Liver (tissue), 9 donors: ENCODE data around the gene USP44. TPM values are rescaled to one million over a fixed set of nuclear protein-coding genes. Genes with fewer than 3 reads are reported as not detected.

ENCODE experiments used
- DNase-seq: peaks from one replicate; pipeline ENCODE4 v3.0.0-alpha.2; 2017; ENCODE audit warnings: low spot score
- H3K27ac ChIP-seq, 2 donors: one replicate each; pipeline ENCODE4 v1.7.0; 2013; ENCODE audit warnings: inconsistent platforms in 2 of 2, low read length in 2 of 2, control low read depth in 1 of 2, low read depth in 1 of 2, mild to moderate bottlenecking in 1 of 2
- H3K27me3 ChIP-seq, 4 donors: one replicate each; pipeline versions ENCODE4 v1.6.1 to v1.7.0; 2013; ENCODE audit warnings: low read length in 3 of 4, inconsistent platforms in 1 of 4, mild to moderate bottlenecking in 1 of 4, moderate library complexity in 1 of 4; ENCODE audit not compliant: control insufficient read depth in 4 of 4, insufficient read depth in 4 of 4
- H3K36me3 ChIP-seq, 4 donors: one replicate each; pipeline versions ENCODE4 v1.6.1 to v1.7.0; 2013; ENCODE audit warnings: low read length in 3 of 4, mild to moderate bottlenecking in 3 of 4, low read depth in 1 of 4, moderate library complexity in 1 of 4; ENCODE audit not compliant: control insufficient read depth in 4 of 4, insufficient read depth in 3 of 4
- H3K4me1 ChIP-seq, 4 donors: one replicate each; pipeline versions ENCODE4 v1.6.1 to v1.7.0; 2013; ENCODE audit warnings: low read length in 3 of 4, mild to moderate bottlenecking in 3 of 4, moderate library complexity in 1 of 4; ENCODE audit not compliant: control insufficient read depth in 4 of 4, insufficient read depth in 4 of 4
- H3K4me3 ChIP-seq, 3 donors: one replicate each; pipeline versions ENCODE4 v1.6.1 to v1.7.0; 2013; ENCODE audit warnings: low read length in 3 of 3, control low read depth in 1 of 3, low read depth in 1 of 3, mild to moderate bottlenecking in 1 of 3
- H3K9ac ChIP-seq, 2 donors: one replicate each; pipeline ENCODE4 v1.7.0; 2013; ENCODE audit warnings: low read length in 2 of 2, mild to moderate bottlenecking in 2 of 2, moderate library complexity in 2 of 2, control low read depth in 1 of 2, low read depth in 1 of 2
- H3K9me3 ChIP-seq, 4 donors: one replicate each; pipeline versions ENCODE4 v1.6.1 to v1.7.0; 2013; ENCODE audit warnings: low read length in 3 of 4; ENCODE audit not compliant: control insufficient read depth in 4 of 4
- EGR1 ChIP-seq, 2 donors: IDR thresholded peaks; 2 replicates each; pipeline ENCODE4 v1.6.1; 2016 to 2018; ENCODE audit warnings: antibody characterized with exemption in 2 of 2, low read depth in 2 of 2
- FOXA1 ChIP-seq: IDR thresholded peaks from 2 replicates; pipeline ENCODE4 v1.6.1; 2016; ENCODE audit warnings: antibody characterized with exemption
- FOXA2 ChIP-seq: IDR thresholded peaks from 2 replicates; pipeline ENCODE4 v1.6.1; 2016; ENCODE audit warnings: antibody characterized with exemption
- GABPA ChIP-seq, 2 donors: IDR thresholded peaks in 1 of 2; conservative IDR thresholded peaks in 1 of 2; 2 replicates each; pipeline ENCODE4 v1.6.1; 2016; ENCODE audit warnings: antibody characterized with exemption in 2 of 2, mild to moderate bottlenecking in 1 of 2, moderate library complexity in 1 of 2
- HNF4A ChIP-seq, 2 donors: conservative IDR thresholded peaks; 2 replicates each; pipeline ENCODE4 v1.6.1; 2016; ENCODE audit warnings: antibody characterized with exemption in 2 of 2, mild to moderate bottlenecking in 2 of 2
- HNF4G ChIP-seq: IDR thresholded peaks from 2 replicates; pipeline ENCODE4 v1.6.1; 2016; ENCODE audit warnings: antibody characterized with exemption
- JUND ChIP-seq, 2 donors: IDR thresholded peaks; 2 replicates each; pipeline ENCODE4 v1.6.1; 2016; ENCODE audit warnings: antibody characterized with exemption in 2 of 2
- NR2F2 ChIP-seq: IDR thresholded peaks from 2 replicates; pipeline ENCODE4 v1.6.1; 2016; ENCODE audit warnings: antibody characterized with exemption
- RAD21 ChIP-seq, 2 donors: IDR thresholded peaks; 2 replicates each; pipeline ENCODE4 v1.6.1; 2016; ENCODE audit warnings: antibody characterized with exemption in 2 of 2, mild to moderate bottlenecking in 2 of 2
- RXRA ChIP-seq, 2 donors: IDR thresholded peaks; 2 replicates each; pipeline ENCODE4 v1.6.1; 2017 to 2018; ENCODE audit warnings: antibody characterized with exemption in 2 of 2, mild to moderate bottlenecking in 1 of 2
- SP1 ChIP-seq: IDR thresholded peaks from 2 replicates; pipeline ENCODE4 v1.6.1; 2018; ENCODE audit warnings: antibody characterized with exemption, mild to moderate bottlenecking
- TAF1 ChIP-seq: conservative IDR thresholded peaks from 2 replicates; pipeline ENCODE4 v1.6.1; 2016; ENCODE audit warnings: antibody characterized with exemption, mild to moderate bottlenecking
- YY1 ChIP-seq: IDR thresholded peaks from 2 replicates; pipeline ENCODE4 v1.6.1; 2016; ENCODE audit warnings: antibody characterized with exemption, mild to moderate bottlenecking
- WGBS: extraction: QIAGEN DNeasy Blood & Tissue Kit; methylation state at CpG from one replicate; pipeline ENCODE4 v1.1.7; 2013; 5-methylcytosine and 5-hydroxymethylcytosine counted together
- polyA plus RNA-seq, 2 donors: library from polyadenylated mRNA; stranded (reverse) in 1 of 2; unstranded in 1 of 2; fragments of 200-250 nt in 1 of 2; fragments of >200 nt in 1 of 2; fragmentation: Nextera tagmentation in 1 of 2; extraction: Ambion mirVana in 1 of 2; gene quantifications; one replicate each; pipeline versions ENCODE4 v1.2.1 to v1.2.3, GENCODE V29; 2013 to 2015
- total RNA-seq, 2 donors: library from RNA; depleted of rRNA; stranded (reverse); fragments of >200 nt; gene quantifications; one replicate each; pipeline ENCODE4 v1.2.3, GENCODE V29; 2014
- TF ChIP-seq, protein P1 (sequence below): fragments of 150-350 bp; IDR thresholded peaks from 2 replicates; pipeline ENCODE4 v1.5.1; 2017; ENCODE audit warnings: improper control_type of control experiment, low read depth, low read length; ENCODE audit not compliant: missing input control
- TF ChIP-seq, protein P2 (sequence below): IDR thresholded peaks from 2 replicates; pipeline ENCODE4 v1.6.1; 2016; ENCODE audit warnings: antibody characterized with exemption
- TF ChIP-seq, protein P3 (sequence below): IDR thresholded peaks from 2 replicates; pipeline ENCODE4 v1.6.1; 2016; ENCODE audit warnings: antibody characterized with exemption
- TF ChIP-seq, protein P4 (sequence below): IDR thresholded peaks from 2 replicates; pipeline ENCODE4 v1.6.1; 2016; ENCODE audit warnings: antibody characterized with exemption, mild to moderate bottlenecking
- TF ChIP-seq, protein P5 (sequence below): IDR thresholded peaks from 2 replicates; pipeline ENCODE4 v1.6.1; 2016; ENCODE audit warnings: antibody characterized with exemption
- donor health status: healthy.
- donor health status: healthy.
- donor health status: healthy.
- donor health status: healthy.
- donor health status: healthy.

The USP44 gene
- total and polyA plus RNA-seq, 4 donors: 0.03 to 0.33 (median 0.14) TPM; not detected in 1

DNA sequence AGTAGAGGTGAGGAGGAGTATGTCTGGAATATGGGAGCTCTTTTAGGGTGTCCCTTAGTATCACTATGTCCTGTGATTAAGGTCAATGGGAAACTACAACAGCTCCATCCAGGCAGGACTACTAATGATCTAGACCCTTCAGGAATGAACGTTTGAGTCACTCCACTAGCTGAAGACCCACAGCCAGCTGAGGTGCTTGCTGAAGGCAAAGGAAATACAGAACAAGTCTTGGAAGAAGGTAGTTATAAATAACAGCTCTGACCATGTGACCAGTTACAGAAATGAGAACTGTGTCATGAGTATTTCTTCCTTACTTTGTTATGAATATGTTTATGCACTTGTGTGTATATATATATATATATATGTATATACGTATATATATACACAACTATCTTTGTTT is 40.5 kb upstream of the USP44 start:
- Histone ChIP-seq H3K9me3 (no peaks in the 10 kb centered on the region), H3K9ac (no peak overlapping the region), H3K4me3 (no peak overlapping the region), H3K27ac (no peak overlapping the region), H3K36me3 (no peaks in the 10 kb centered on the region), H3K4me1 (no peaks in the 10 kb centered on the region), H3K27me3 (no peaks in the 10 kb centered on the region)
- no peak for TF ChIP-seq FOXA1
- TF ChIP-seq, protein P1, sequence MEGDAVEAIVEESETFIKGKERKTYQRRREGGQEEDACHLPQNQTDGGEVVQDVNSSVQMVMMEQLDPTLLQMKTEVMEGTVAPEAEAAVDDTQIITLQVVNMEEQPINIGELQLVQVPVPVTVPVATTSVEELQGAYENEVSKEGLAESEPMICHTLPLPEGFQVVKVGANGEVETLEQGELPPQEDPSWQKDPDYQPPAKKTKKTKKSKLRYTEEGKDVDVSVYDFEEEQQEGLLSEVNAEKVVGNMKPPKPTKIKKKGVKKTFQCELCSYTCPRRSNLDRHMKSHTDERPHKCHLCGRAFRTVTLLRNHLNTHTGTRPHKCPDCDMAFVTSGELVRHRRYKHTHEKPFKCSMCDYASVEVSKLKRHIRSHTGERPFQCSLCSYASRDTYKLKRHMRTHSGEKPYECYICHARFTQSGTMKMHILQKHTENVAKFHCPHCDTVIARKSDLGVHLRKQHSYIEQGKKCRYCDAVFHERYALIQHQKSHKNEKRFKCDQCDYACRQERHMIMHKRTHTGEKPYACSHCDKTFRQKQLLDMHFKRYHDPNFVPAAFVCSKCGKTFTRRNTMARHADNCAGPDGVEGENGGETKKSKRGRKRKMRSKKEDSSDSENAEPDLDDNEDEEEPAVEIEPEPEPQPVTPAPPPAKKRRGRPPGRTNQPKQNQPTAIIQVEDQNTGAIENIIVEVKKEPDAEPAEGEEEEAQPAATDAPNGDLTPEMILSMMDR: no peak
- TF ChIP-seq, protein P2, sequence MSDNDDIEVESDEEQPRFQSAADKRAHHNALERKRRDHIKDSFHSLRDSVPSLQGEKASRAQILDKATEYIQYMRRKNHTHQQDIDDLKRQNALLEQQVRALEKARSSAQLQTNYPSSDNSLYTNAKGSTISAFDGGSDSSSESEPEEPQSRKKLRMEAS: no peak
- TF ChIP-seq RXRA (IDR thresholded peaks at IDR 0.05): no peak
- TF ChIP-seq GABPA (IDR thresholded peaks at IDR 0.05 in 1 of 2, conservative IDR thresholded peaks at IDR 0.05 in 1 of 2): no peak
- TF ChIP-seq RAD21 (IDR thresholded peaks at IDR 0.05): no peak
- no peak for TF ChIP-seq HNF4A (conservative IDR thresholded peaks at IDR 0.05)
- no peak for TF ChIP-seq HNF4G
- TF ChIP-seq, protein P3, sequence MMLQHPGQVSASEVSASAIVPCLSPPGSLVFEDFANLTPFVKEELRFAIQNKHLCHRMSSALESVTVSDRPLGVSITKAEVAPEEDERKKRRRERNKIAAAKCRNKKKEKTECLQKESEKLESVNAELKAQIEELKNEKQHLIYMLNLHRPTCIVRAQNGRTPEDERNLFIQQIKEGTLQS: no peak
- no peak for TF ChIP-seq JUND (IDR thresholded peaks at IDR 0.05)
- no peak for TF ChIP-seq SP1
- TF ChIP-seq YY1: no peak
- no peak for TF ChIP-seq EGR1 (IDR thresholded peaks at IDR 0.05; ENCODE audit: low read depth in 2 of 2)
- TF ChIP-seq FOXA2: no peak
- TF ChIP-seq, protein P4, sequence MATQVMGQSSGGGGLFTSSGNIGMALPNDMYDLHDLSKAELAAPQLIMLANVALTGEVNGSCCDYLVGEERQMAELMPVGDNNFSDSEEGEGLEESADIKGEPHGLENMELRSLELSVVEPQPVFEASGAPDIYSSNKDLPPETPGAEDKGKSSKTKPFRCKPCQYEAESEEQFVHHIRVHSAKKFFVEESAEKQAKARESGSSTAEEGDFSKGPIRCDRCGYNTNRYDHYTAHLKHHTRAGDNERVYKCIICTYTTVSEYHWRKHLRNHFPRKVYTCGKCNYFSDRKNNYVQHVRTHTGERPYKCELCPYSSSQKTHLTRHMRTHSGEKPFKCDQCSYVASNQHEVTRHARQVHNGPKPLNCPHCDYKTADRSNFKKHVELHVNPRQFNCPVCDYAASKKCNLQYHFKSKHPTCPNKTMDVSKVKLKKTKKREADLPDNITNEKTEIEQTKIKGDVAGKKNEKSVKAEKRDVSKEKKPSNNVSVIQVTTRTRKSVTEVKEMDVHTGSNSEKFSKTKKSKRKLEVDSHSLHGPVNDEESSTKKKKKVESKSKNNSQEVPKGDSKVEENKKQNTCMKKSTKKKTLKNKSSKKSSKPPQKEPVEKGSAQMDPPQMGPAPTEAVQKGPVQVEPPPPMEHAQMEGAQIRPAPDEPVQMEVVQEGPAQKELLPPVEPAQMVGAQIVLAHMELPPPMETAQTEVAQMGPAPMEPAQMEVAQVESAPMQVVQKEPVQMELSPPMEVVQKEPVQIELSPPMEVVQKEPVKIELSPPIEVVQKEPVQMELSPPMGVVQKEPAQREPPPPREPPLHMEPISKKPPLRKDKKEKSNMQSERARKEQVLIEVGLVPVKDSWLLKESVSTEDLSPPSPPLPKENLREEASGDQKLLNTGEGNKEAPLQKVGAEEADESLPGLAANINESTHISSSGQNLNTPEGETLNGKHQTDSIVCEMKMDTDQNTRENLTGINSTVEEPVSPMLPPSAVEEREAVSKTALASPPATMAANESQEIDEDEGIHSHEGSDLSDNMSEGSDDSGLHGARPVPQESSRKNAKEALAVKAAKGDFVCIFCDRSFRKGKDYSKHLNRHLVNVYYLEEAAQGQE: no peak
- TF ChIP-seq NR2F2: no peak
- TF ChIP-seq, protein P5, sequence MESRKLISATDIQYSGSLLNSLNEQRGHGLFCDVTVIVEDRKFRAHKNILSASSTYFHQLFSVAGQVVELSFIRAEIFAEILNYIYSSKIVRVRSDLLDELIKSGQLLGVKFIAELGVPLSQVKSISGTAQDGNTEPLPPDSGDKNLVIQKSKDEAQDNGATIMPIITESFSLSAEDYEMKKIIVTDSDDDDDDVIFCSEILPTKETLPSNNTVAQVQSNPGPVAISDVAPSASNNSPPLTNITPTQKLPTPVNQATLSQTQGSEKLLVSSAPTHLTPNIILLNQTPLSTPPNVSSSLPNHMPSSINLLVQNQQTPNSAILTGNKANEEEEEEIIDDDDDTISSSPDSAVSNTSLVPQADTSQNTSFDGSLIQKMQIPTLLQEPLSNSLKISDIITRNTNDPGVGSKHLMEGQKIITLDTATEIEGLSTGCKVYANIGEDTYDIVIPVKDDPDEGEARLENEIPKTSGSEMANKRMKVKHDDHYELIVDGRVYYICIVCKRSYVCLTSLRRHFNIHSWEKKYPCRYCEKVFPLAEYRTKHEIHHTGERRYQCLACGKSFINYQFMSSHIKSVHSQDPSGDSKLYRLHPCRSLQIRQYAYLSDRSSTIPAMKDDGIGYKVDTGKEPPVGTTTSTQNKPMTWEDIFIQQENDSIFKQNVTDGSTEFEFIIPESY: no peak
- TF ChIP-seq TAF1: no peak
- DNase-seq: no peak
- 67% methylated on average over 2 of the region's 2 CpGs for WGBS
